Measurements from ENCODE around the gene KDELR3. TPM values are rescaled to one million over a fixed set of nuclear protein-coding genes. Genes with fewer than 3 reads are reported as not detected.

Gene KDELR3
- total RNA-seq, 1 experiment from 2014 or later: 11.6 TPM

DNA sequence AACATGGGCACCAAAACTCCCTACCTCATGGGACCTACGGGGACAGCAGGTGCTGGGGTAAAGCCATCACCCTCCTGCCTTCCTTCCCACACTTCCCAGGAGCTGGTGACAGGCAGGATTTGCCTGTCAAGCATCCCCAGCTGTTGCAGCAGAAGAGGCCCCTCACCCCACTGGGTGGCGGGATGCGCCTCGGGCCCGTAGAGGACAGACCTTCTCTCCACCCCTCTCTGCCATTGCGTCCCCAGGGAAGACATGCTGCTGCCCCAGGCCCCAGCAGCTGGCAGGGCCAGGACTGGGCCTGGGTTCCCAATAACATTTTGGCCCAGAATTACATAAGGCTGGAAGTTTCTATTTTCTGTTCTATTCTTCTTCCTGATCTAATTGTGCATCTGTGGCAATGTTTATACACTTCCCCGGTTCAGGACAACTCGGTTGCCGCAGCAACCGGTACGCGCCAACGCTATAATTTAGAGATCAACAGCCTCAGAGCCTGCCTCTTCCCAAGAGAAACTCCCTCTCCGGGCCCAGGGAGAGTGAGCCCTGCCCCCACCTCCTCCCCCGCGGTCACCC lies 38.3 kb upstream of the KDELR3 start:
- no peak overlapping the region for H3K27ac ChIP-seq (ENCODE audit: low read length)
- TF ChIP-seq, protein P1, sequence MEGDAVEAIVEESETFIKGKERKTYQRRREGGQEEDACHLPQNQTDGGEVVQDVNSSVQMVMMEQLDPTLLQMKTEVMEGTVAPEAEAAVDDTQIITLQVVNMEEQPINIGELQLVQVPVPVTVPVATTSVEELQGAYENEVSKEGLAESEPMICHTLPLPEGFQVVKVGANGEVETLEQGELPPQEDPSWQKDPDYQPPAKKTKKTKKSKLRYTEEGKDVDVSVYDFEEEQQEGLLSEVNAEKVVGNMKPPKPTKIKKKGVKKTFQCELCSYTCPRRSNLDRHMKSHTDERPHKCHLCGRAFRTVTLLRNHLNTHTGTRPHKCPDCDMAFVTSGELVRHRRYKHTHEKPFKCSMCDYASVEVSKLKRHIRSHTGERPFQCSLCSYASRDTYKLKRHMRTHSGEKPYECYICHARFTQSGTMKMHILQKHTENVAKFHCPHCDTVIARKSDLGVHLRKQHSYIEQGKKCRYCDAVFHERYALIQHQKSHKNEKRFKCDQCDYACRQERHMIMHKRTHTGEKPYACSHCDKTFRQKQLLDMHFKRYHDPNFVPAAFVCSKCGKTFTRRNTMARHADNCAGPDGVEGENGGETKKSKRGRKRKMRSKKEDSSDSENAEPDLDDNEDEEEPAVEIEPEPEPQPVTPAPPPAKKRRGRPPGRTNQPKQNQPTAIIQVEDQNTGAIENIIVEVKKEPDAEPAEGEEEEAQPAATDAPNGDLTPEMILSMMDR (IDR thresholded peaks at IDR 0.05): no peak
- no peak for TF ChIP-seq SIN3A (IDR thresholded peaks at IDR 0.05; ENCODE audit: borderline replicate concordance, insufficient read depth, low read depth, low read length)
- TF ChIP-seq POLR2AphosphoS5 (IDR thresholded peaks at IDR 0.05; ENCODE audit: low read depth, low read length): no peak
- TF ChIP-seq, protein P2, sequence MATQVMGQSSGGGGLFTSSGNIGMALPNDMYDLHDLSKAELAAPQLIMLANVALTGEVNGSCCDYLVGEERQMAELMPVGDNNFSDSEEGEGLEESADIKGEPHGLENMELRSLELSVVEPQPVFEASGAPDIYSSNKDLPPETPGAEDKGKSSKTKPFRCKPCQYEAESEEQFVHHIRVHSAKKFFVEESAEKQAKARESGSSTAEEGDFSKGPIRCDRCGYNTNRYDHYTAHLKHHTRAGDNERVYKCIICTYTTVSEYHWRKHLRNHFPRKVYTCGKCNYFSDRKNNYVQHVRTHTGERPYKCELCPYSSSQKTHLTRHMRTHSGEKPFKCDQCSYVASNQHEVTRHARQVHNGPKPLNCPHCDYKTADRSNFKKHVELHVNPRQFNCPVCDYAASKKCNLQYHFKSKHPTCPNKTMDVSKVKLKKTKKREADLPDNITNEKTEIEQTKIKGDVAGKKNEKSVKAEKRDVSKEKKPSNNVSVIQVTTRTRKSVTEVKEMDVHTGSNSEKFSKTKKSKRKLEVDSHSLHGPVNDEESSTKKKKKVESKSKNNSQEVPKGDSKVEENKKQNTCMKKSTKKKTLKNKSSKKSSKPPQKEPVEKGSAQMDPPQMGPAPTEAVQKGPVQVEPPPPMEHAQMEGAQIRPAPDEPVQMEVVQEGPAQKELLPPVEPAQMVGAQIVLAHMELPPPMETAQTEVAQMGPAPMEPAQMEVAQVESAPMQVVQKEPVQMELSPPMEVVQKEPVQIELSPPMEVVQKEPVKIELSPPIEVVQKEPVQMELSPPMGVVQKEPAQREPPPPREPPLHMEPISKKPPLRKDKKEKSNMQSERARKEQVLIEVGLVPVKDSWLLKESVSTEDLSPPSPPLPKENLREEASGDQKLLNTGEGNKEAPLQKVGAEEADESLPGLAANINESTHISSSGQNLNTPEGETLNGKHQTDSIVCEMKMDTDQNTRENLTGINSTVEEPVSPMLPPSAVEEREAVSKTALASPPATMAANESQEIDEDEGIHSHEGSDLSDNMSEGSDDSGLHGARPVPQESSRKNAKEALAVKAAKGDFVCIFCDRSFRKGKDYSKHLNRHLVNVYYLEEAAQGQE (IDR thresholded peaks at IDR 0.05; ENCODE audit: insufficient read depth in 1 of 2, low read depth in 2 of 2, low read length in 1 of 2): no peak
- TF ChIP-seq TCF7L2 (IDR thresholded peaks at IDR 0.05; ENCODE audit: low read depth, low read length): no peak
- POLR2A ChIA-PET: no interaction called here
- H3K36me3 ChIP-seq (ENCODE audit: control insufficient read depth, insufficient read depth, low read length): no peaks in the 10 kb centered on the region
- ATAC-seq (no peak), DNase-seq (ENCODE audit: low read depth, low spot score) (no peak)
- H3K9me3 ChIP-seq (ENCODE audit: control insufficient read depth, insufficient read depth, low read depth, low read length): no peaks in the 10 kb centered on the region
- no peaks in the 10 kb centered on the region; the same call in 1 of the 2 replicates for H3K4me1 ChIP-seq (ENCODE audit: control insufficient read depth, insufficient read depth, low read length)
- intact Hi-C loops (cut with micrococcal nuclease; ENCODE audit: unreplicated experiment) (no loop called here), in situ Hi-C loops (cut with HindIII; ENCODE audit: low pct_unique_long_range_greater_than_20kb, low sequenced_read_pairs) (no loop called here)
- no peak overlapping the region for H3K4me3 ChIP-seq (ENCODE audit: low read depth in 2 of 2, low read length in 2 of 2)
- CTCF ChIA-PET: no interaction called here
- BruUV-seq (replicated peaks): no TSS peak
- H3K27me3 ChIP-seq (ENCODE audit: control insufficient read depth, insufficient read depth, low read length): no peaks in the 10 kb centered on the region

DNA sequence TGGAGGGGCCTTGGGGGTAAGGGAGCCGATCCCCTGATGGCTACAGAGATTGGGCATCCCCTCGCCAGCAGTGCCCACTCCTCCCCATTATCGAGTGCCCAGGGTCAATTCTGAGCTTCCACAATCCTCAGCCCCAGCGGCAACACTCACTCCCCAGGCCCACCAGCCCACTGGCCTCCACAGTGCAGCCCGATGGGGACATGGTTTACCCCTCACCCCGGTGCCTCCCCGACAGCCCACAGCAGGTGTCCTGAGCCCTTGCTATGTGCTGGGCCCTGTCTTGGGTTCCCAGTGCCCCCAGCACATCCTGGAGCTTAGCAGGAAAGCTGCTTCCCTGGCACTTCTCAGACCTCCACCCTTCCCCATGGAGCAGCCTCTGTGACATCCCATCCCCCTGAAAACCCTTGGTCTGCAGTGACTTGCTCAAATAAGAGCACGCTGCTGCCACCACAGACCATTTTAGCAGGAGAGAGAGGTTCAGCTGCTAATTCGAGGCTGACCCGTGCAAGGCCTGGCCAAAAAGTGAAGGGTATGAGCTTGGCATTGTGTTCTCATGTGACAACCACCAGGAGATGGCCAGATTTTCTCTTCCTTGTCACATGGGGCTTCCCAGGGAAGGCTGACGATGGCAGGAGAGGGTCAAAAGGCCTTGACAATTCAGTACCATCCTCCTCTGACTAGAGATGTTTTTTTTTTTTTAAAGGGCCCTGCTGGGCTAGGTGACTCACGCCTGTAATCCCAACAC lies 36.5 kb upstream of the KDELR3 start:
- TF ChIP-seq, protein P2 (IDR thresholded peaks at IDR 0.05; ENCODE audit: insufficient read depth in 1 of 2, low read depth in 2 of 2, low read length in 1 of 2): no peak
- TF ChIP-seq POLR2AphosphoS5 (IDR thresholded peaks at IDR 0.05; ENCODE audit: low read depth, low read length): no peak
- TF ChIP-seq, protein P1 (IDR thresholded peaks at IDR 0.05): no peak
- no peak for TF ChIP-seq TCF7L2 (IDR thresholded peaks at IDR 0.05; ENCODE audit: low read depth, low read length)
- no peak for TF ChIP-seq SIN3A (IDR thresholded peaks at IDR 0.05; ENCODE audit: borderline replicate concordance, insufficient read depth, low read depth, low read length)
- Histone ChIP-seq H3K27ac (ENCODE audit: low read length) (no peak overlapping the region), H3K36me3 (ENCODE audit: control insufficient read depth, insufficient read depth, low read length) (no peaks in the 10 kb centered on the region), H3K27me3 (ENCODE audit: control insufficient read depth, insufficient read depth, low read length) (no peaks in the 10 kb centered on the region), H3K4me3 (ENCODE audit: low read depth in 2 of 2, low read length in 2 of 2) (no peak overlapping the region), H3K9me3 (ENCODE audit: control insufficient read depth, insufficient read depth, low read depth, low read length) (no peaks in the 10 kb centered on the region), H3K4me1 (ENCODE audit: control insufficient read depth, insufficient read depth, low read length) (no peaks in the 10 kb centered on the region)
- intact Hi-C loops (cut with micrococcal nuclease; ENCODE audit: unreplicated experiment): no loop called here
- in situ Hi-C loops (cut with HindIII; ENCODE audit: low pct_unique_long_range_greater_than_20kb, low sequenced_read_pairs): no loop called here
- DNase-seq (ENCODE audit: low read depth, low spot score): no peak
- ChIA-PET POLR2A (no interaction called here), CTCF (no interaction called here)
- no TSS peak for BruUV-seq (replicated peaks)
- ATAC-seq: no peak

Data from Panc1 (cell line).